Erythroblast (primary cell): Measurements from ENCODE around the gene MAGI1.

Source experiments
- GATA1 ChIP-seq: IDR thresholded peaks from 2 replicates; pipeline ENCODE4 v1.6.1; 2011; ENCODE audit warnings: low read depth, mild to moderate bottlenecking, control low read depth, low read length, moderate library complexity
- POLR2A ChIP-seq: IDR thresholded peaks from 2 replicates; pipeline ENCODE4 v1.6.1; 2011; ENCODE audit warnings: mild to moderate bottlenecking, low read length

DNA sequence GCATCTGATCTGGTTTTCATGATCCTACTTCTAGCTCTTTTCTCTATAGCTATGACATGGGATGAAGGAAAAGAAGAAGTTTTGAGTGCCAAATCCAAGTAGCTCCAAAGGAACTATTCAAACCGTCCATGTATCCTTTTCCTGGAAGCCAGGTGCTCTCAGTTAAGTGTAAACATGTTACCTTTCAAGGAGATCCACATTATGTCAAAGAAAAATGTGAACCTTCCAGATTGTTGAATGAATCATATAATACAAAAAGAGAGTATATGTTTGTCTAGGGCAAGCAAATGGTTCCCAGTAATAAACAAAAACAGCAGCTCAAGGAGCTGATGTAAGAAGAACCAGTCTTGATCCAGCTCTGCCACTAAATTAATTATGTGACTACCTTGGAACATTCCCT, 534.9 kb downstream of the MAGI1 start:
- TF ChIP-seq POLR2A (no peak), GATA1 (no peak)
